CD4-positive, alpha-beta T cell treated with Interleukin-15 for 1 hour (primary cell): ENCODE results near the gene ZNRF1.
"Not testable (repeated sequence)": the region's sequence is repeated elsewhere in the genome, so short reads cannot be mapped to it uniquely, and the experiment has no call there.

Source experiments
- DNase-seq: peaks from one replicate; pipeline ENCODE4 v3.0.0-alpha.2; 2020

ZNRF1 gene

GRCh38 chr16:74998481-74999218, at the start of gene ZNRF1:
TSS of gene ZNRF1 (plus strand) at chr16:74999024. CDS start at chr16:74999672, 648 bp downstream.
- peak; percentile 82 for DNase-seq

- DNase-seq, result no peak
Observed at GRCh38 chr16:74949309-74949708, 49.5 kb upstream of the ZNRF1 start.

- DNase-seq, result no peak
Observed at GRCh38 chr16:74950511-74950910, 48.3 kb upstream of the ZNRF1 start.

GRCh38 chr16:74951206-74951605, 47.6 kb upstream of the ZNRF1 start:
- no peak for DNase-seq

GRCh38 chr16:74951681-74952080, 47.1 kb upstream of the ZNRF1 start:
- no peak for DNase-seq

GRCh38 chr16:74954763-74955162, 44.1 kb upstream of the ZNRF1 start:
- no peak for DNase-seq

GRCh38 chr16:74973304-74973703, 25.5 kb upstream of the ZNRF1 start:
- no peak for DNase-seq

- DNase-seq, result no peak
Observed at GRCh38 chr16:74975591-74975990, 23.2 kb upstream of the ZNRF1 start.

GRCh38 chr16:74982256-74982655, 16.6 kb upstream of the ZNRF1 start:
- no peak for DNase-seq

- no peak for DNase-seq
Observed at GRCh38 chr16:74984194-74984528, 14.7 kb upstream of the ZNRF1 start.

- peak; percentile 99 for DNase-seq
Observed at GRCh38 chr16:74984529-74985296, 14.1 kb upstream of the ZNRF1 start, which contains the start of gene WDR59. TSS of gene WDR59 (minus strand) at chr16:74985123. CDS start at chr16:74985017, 106 bp downstream.

GRCh38 chr16:74987027-74987681, 11.7 kb upstream of the ZNRF1 start:
- no peak for DNase-seq

GRCh38 chr16:74989864-74990263, 9.0 kb upstream of the ZNRF1 start:
- not testable (repeated sequence) for DNase-seq

GRCh38 chr16:74990832-74991231, 8.0 kb upstream of the ZNRF1 start:
- no peak for DNase-seq

- no peak for DNase-seq
Observed at GRCh38 chr16:74991268-74991592, 7.6 kb upstream of the ZNRF1 start.

- DNase-seq, result no peak
Observed at GRCh38 chr16:74991593-74992403, 7.0 kb upstream of the ZNRF1 start.

GRCh38 chr16:74995986-74996385, 2.8 kb upstream of the ZNRF1 start:
- no peak for DNase-seq

- DNase-seq, result no peak
Observed at GRCh38 chr16:74997042-74997491, 1.8 kb upstream of the ZNRF1 start.

- no peak for DNase-seq
Observed at GRCh38 chr16:74999219-74999608, 390 bp downstream of the ZNRF1 start.

GRCh38 chr16:74999609-75000480, 1.0 kb downstream of the ZNRF1 start:
- peak; percentile 54 for DNase-seq

- no peak for DNase-seq
Observed at GRCh38 chr16:75000481-75001081, 1.8 kb downstream of the ZNRF1 start.

GRCh38 chr16:75002474-75002873, 3.6 kb downstream of the ZNRF1 start:
- no peak for DNase-seq
